Fibroblast of lung (primary cell): Measurements from ENCODE around the gene ZNF281.

Source experiments
- CTCF ChIP-seq, 2 donors: IDR thresholded peaks in 1 of 2; conservative IDR thresholded peaks in 1 of 2; 1 replicate in 1 of 2; 2 replicates in 1 of 2; pipeline ENCODE4 v1.5.1; 2011 to 2012; ENCODE audit warnings: low read length in 2 of 2, control low read depth in 1 of 2, inconsistent platforms in 1 of 2, low read depth in 1 of 2, mild to moderate bottlenecking in 1 of 2
- EZH2 ChIP-seq: IDR thresholded peaks from 2 replicates; pipeline ENCODE4 v1.5.1; 2012; ENCODE audit warnings: low read length, control low read depth, mild to moderate bottlenecking; ENCODE audit errors: missing control alignments

GRCh38 chr1:200365897-200366426 lies 43.9 kb downstream of the ZNF281 start:
- TF ChIP-seq CTCF (conservative IDR thresholded peaks at IDR 0.05 in 1 of 2, IDR thresholded peaks at IDR 0.05 in 1 of 2; ENCODE audit: low read depth in 1 of 2, low read length in 2 of 2) = no peak
- no peak for TF ChIP-seq EZH2
